H1 (cell line): Measurements from ENCODE around the gene CD81. TPM values are rescaled to one million over a fixed set of nuclear protein-coding genes. Genes with fewer than 3 reads are reported as not detected.

Experiments
- CTCF ChIA-PET: fragments of 300-600 bp; sonication (Branson Sonifier 250); formaldehyde crosslinking; loops from one replicate; lab custom pipeline; 2021; ENCODE audit not compliant: partially characterized antibody; lab: Charles Lee
- POLR2A ChIA-PET: fragments of 300-600 bp; sonication (Branson Sonifier 250); formaldehyde crosslinking; loops from one replicate; lab custom pipeline; 2021; ENCODE audit warnings: inconsistent platforms; ENCODE audit not compliant: partially characterized antibody; lab: Charles Lee
- DNase-seq, 2 experiments: peaks; one replicate each; pipeline versions ENCODE4 v3.0.0 to v3.0.0-alpha.2; 2010 to 2022; ENCODE audit warnings: low spot score in 2 of 2, low read depth in 1 of 2, mixed read lengths in 1 of 2
- FAIRE-seq: peaks from 2 replicates; lab custom pipeline; 2011; peaks lifted over from hg19 to GRCh38; lab: Jason Lieb, UNC
- H2AFZ ChIP-seq: 2 replicates; pipeline ENCODE4 v1.8.1; 2012; ENCODE audit warnings: low read length, inconsistent platforms
- H2AK5ac ChIP-seq: 2 replicates; pipeline ENCODE4 v1.6.1; 2013; ENCODE audit warnings: low read depth, low read length
- H2BK120ac ChIP-seq: replicated peaks from 2 replicates; pipeline ENCODE3; 2013; ENCODE audit warnings: low read depth, low read length, inconsistent platforms
- H2BK12ac ChIP-seq: 2 replicates; pipeline ENCODE4 v1.6.1; 2013; ENCODE audit warnings: low read depth, low read length
- H2BK15ac ChIP-seq: 2 replicates; pipeline ENCODE4 v1.6.1; 2013; ENCODE audit warnings: low read length
- H2BK20ac ChIP-seq: 2 replicates; pipeline ENCODE4 v1.6.1; 2013; ENCODE audit warnings: low read length
- H2BK5ac ChIP-seq: 2 replicates; pipeline ENCODE4 v1.6.1; 2013; ENCODE audit warnings: low read depth, low read length
- H3K14ac ChIP-seq: 2 replicates; pipeline ENCODE4 v1.6.1; 2013; ENCODE audit warnings: inconsistent platforms; ENCODE audit not compliant: insufficient read length
- H3K18ac ChIP-seq: 2 replicates; pipeline ENCODE4 v1.6.1; 2013; ENCODE audit warnings: low read length; ENCODE audit errors: extremely low read depth
- H3K23ac ChIP-seq: 2 replicates; pipeline ENCODE4 v1.6.1; 2013; ENCODE audit warnings: inconsistent platforms; ENCODE audit not compliant: insufficient read length
- H3K23me2 ChIP-seq: 2 replicates; pipeline ENCODE4 v1.6.1; 2013; ENCODE audit warnings: low read depth, low read length
- H3K27ac ChIP-seq: 2 replicates; pipeline ENCODE4 v1.6.1; 2011; ENCODE audit warnings: low read depth, low read length, inconsistent platforms
- H3K27me3 ChIP-seq, 4 experiments: replicated peaks in 1 of 4; 1 replicate in 1 of 4; 2 replicates in 3 of 4; pipeline versions ENCODE4 v1.6.1 to v1.8.1; 2011 to 2013; ENCODE audit warnings: low read length in 3 of 4, mild to moderate bottlenecking in 3 of 4, inconsistent platforms in 2 of 4, mixed read lengths in 2 of 4, moderate library complexity in 1 of 4; ENCODE audit not compliant: control insufficient read depth in 3 of 4, insufficient read depth in 3 of 4; ENCODE audit errors: extremely low read depth in 1 of 4
- H3K36me3 ChIP-seq, 4 experiments: 2 replicates each; pipeline versions ENCODE4 v1.6.1 to v1.8.1; 2011 to 2013; ENCODE audit warnings: mild to moderate bottlenecking in 4 of 4, low read length in 3 of 4, moderate library complexity in 2 of 4, control low read depth in 1 of 4, inconsistent platforms in 1 of 4; ENCODE audit not compliant: insufficient read depth in 4 of 4, control insufficient read depth in 2 of 4
- H3K4ac ChIP-seq: replicated peaks from 2 replicates; pipeline ENCODE3; 2013; ENCODE audit warnings: low read length, low read depth, mixed read lengths, inconsistent platforms; ENCODE audit not compliant: insufficient read length
- H3K4me1 ChIP-seq, 4 experiments: replicated peaks in 1 of 4; 1 replicate in 1 of 4; 2 replicates in 3 of 4; pipeline versions ENCODE4 v1.6.1 to v1.8.1; 2011 to 2013; ENCODE audit warnings: low read length in 3 of 4, inconsistent platforms in 2 of 4, mixed read lengths in 1 of 4; ENCODE audit not compliant: insufficient read depth in 4 of 4, control insufficient read depth in 3 of 4
- H3K4me2 ChIP-seq, 2 experiments: 2 replicates each; pipeline versions ENCODE4 v1.6.1 to v1.8.1; 2011 to 2013; ENCODE audit warnings: low read depth in 2 of 2, low read length in 2 of 2, control low read depth in 1 of 2, inconsistent platforms in 1 of 2, mild to moderate bottlenecking in 1 of 2; ENCODE audit not compliant: insufficient read depth in 1 of 2
- H3K4me3 ChIP-seq, 4 experiments: fragments of 200-600, 300-600 bp in 1 of 4; sonication (generic), shearing (Covaris generic), sonication (Bioruptor Twin) in 1 of 4; 2 replicates each; pipeline versions ENCODE4 v1.5.1 to v1.8.1; 2011 to 2016; ENCODE audit warnings: low read length in 4 of 4, low read depth in 3 of 4, control low read depth in 2 of 4, inconsistent platforms in 2 of 4, mild to moderate bottlenecking in 2 of 4, mixed read lengths in 1 of 4, moderate library complexity in 1 of 4; ENCODE audit not compliant: insufficient read depth in 2 of 4; ENCODE audit errors: extremely low read depth in 1 of 4
- H3K56ac ChIP-seq: replicated peaks from 2 replicates; pipeline ENCODE3; 2013; ENCODE audit warnings: low read depth, mild to moderate bottlenecking, mixed read lengths, low read length, inconsistent platforms; ENCODE audit not compliant: insufficient read length
- H3K79me1 ChIP-seq: 2 replicates; pipeline ENCODE4 v1.6.1; 2013; ENCODE audit warnings: low read depth, low read length, control low read depth
- H3K79me2 ChIP-seq, 2 experiments: 2 replicates each; pipeline versions ENCODE4 v1.6.1 to v1.8.1; 2012 to 2013; ENCODE audit warnings: low read length in 2 of 2, mild to moderate bottlenecking in 2 of 2, inconsistent platforms in 1 of 2; ENCODE audit not compliant: insufficient read depth in 2 of 2, control insufficient read depth in 1 of 2
- H3K9ac ChIP-seq, 4 experiments: replicated peaks in 1 of 4; 1 replicate in 1 of 4; 2 replicates in 3 of 4; pipeline versions ENCODE4 v1.6.1 to v1.8.1; 2011 to 2013; ENCODE audit warnings: low read depth in 3 of 4, low read length in 3 of 4, control low read depth in 2 of 4, mild to moderate bottlenecking in 2 of 4, moderate library complexity in 2 of 4, inconsistent platforms in 1 of 4; ENCODE audit errors: extremely low read depth in 1 of 4
- H3K9me3 ChIP-seq, 2 experiments: 2 replicates each; pipeline versions ENCODE4 v1.6.1 to v1.8.1; 2012 to 2013; ENCODE audit warnings: mild to moderate bottlenecking in 2 of 2, moderate library complexity in 2 of 2, control low read depth in 1 of 2, inconsistent platforms in 1 of 2, low read depth in 1 of 2, low read length in 1 of 2, mixed read lengths in 1 of 2; ENCODE audit not compliant: insufficient read depth in 2 of 2
- H4K20me1 ChIP-seq, 2 experiments: replicated peaks in 1 of 2; 2 replicates each; pipeline versions ENCODE3 to v1.8.1; 2011 to 2013; ENCODE audit warnings: inconsistent platforms in 2 of 2, low read length in 2 of 2, mild to moderate bottlenecking in 1 of 2; ENCODE audit not compliant: insufficient read depth in 2 of 2, control insufficient read depth in 1 of 2
- H4K5ac ChIP-seq: 2 replicates; pipeline ENCODE4 v1.6.1; 2013; ENCODE audit warnings: low read length, low read depth, mixed read lengths, inconsistent platforms; ENCODE audit not compliant: insufficient read length
- H4K8ac ChIP-seq: 2 replicates; pipeline ENCODE4 v1.8.0; 2013; ENCODE audit warnings: mild to moderate bottlenecking, moderate library complexity, low read length, inconsistent platforms; ENCODE audit not compliant: insufficient read depth; ENCODE audit errors: extremely low read depth
- H4K91ac ChIP-seq: replicated peaks from 2 replicates; pipeline ENCODE3; 2013; ENCODE audit warnings: low read length, mixed read lengths, inconsistent platforms; ENCODE audit not compliant: insufficient read length
- GABPA ChIP-seq: IDR thresholded peaks from 2 replicates; pipeline ENCODE4 v1.6.1; 2011; ENCODE audit warnings: mild to moderate bottlenecking, low read length, moderate library complexity, borderline replicate concordance; ENCODE audit not compliant: insufficient read depth
- KDM4A ChIP-seq: IDR thresholded peaks from one replicate; pipeline ENCODE4 v1.7.1; 2012; ENCODE audit warnings: low read depth, mild to moderate bottlenecking, moderate library complexity, low read length, inconsistent platforms; ENCODE audit not compliant: severe bottlenecking
- RBBP5 ChIP-seq: IDR thresholded peaks from 2 replicates; pipeline ENCODE4 v1.7.1; 2012; ENCODE audit warnings: low read depth, mild to moderate bottlenecking, inconsistent platforms, low read length, moderate library complexity, borderline replicate concordance
- SP4 ChIP-seq: IDR thresholded peaks from 2 replicates; pipeline ENCODE4 v1.6.1; 2012; ENCODE audit warnings: low read length, inconsistent platforms
- WGBS, 2 experiments: shearing (Covaris generic) in 1 of 2; methylation state at CpG; one replicate each; pipeline versions ENCODE4 v1.1.6 to v1.1.7; 2013 to 2015; ENCODE audit warnings: low lambda C conversion rate in 2 of 2, mixed read lengths in 2 of 2, inconsistent platforms in 1 of 2, low coverage in 1 of 2, missing lambda C conversion rate in 1 of 2; ENCODE audit not compliant: insufficient replicate concordance in 2 of 2, insufficient coverage in 1 of 2, insufficient read length in 1 of 2; ENCODE audit errors: extremely low coverage in 1 of 2, missing lambda C conversion rate in 1 of 2; 5-methylcytosine and 5-hydroxymethylcytosine counted together
- polyA plus RNA-seq, 7 experiments: library from polyadenylated mRNA; depleted of rRNA in 3 of 7; stranded (reverse) in 5 of 7; unstranded in 2 of 7; fragments of >200 nt in 5 of 7; fragments of 200-250 nt in 2 of 7; gene quantifications; 1 replicate in 5 of 7; 2 replicates in 1 of 7; 4 replicates in 1 of 7; pipeline versions ENCODE4 v1.2.1 to v1.2.3, GENCODE V29; 2011 to 2013; ENCODE audit warnings: missing spikeins in 2 of 7, mixed read lengths in 2 of 7
- total RNA-seq: library from RNA; stranded (reverse); fragmentation: NEBNext Ultra II Directional; extraction: Animal tissue kit (Norgen Biotek cat#: 25700); gene quantifications from 2 replicates; pipeline ENCODE4 v1.2.1, GENCODE V29; 2021

The CD81 gene
- total and polyA plus RNA-seq, 2 of the 8 experiments (the other 6 are each of a cell fraction or from before 2014, with no cell fraction given) = 238 to 309 TPM

DNA sequence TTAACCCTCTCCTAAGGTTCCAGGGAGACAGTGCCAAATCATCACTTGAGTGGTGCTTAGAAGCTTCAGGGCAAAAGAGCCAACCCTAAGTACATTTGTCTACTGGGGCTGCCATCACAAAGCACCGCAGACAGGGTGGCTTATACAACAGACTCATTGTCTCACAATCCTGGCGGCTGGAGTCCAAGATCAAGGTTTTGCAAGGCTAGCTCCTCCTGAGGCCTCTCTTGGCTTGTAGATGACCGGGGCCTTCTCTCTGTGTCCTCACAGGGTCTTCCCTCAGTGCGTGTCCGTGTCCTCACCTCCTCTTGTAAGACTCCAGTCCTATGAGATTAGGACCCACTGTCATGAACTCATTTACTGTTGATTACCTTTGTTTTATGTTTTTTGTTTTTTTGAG, 34.1 kb upstream of the CD81 start:
- Histone ChIP-seq H4K5ac (no peak overlapping the region), H2BK120ac (no peak overlapping the region), H2BK12ac (no peak overlapping the region), H3K79me2 (no peaks in the 10 kb centered on the region), H3K23ac (no peak overlapping the region), H3K9ac (no peak overlapping the region), H3K23me2 (no peaks in the 10 kb centered on the region), H3K56ac (no peak overlapping the region), H4K8ac (no peak overlapping the region), H3K79me1 (no peaks in the 10 kb centered on the region; the same call in 1 of the 2 replicates), H3K4me1 (peaks cover 0 to 2% (median under 1%) of the 10 kb centered on the region in 4 experiments; a peak in 3 of 7 replicates), H3K27me3 (no peaks in the 10 kb centered on the region), H3K14ac (no peak overlapping the region), H2AK5ac (no peak overlapping the region), H3K4ac (no peak overlapping the region), H4K20me1 (no peaks in the 10 kb centered on the region), H3K4me3 (no peak overlapping the region), H3K18ac (no peak overlapping the region), H3K9me3 (peaks cover 0 to 12% of the 10 kb centered on the region in 2 experiments; a peak in 2 of 4 replicates), H3K27ac (no peak overlapping the region), H2BK5ac (no peak overlapping the region), H2BK20ac (no peak overlapping the region), H3K4me2 (no peak overlapping the region), H2AFZ (no peak overlapping the region), H2BK15ac (no peak overlapping the region), H3K36me3 (no peaks in the 10 kb centered on the region), H4K91ac (no peak overlapping the region)
- FAIRE-seq (no peak), DNase-seq (no peak)
- WGBS, 2 experiments = 75% methylated on average over 5 of the region's 5 CpGs; no CpG with 5 or more reads in 1 of the 2 experiments
- CTCF ChIA-PET = interaction anchor here (1.5 to 1.8 kb wide), 2 partner anchors 25 to 76 kb away, joined by 3 to 5 read pairs; no protein-coding TSS in a partner anchor
- POLR2A ChIA-PET = interaction anchor here (1.5 to 1.8 kb wide), 2 partner anchors 35 to 39 kb away, joined by 5 to 7 read pairs; no protein-coding TSS in a partner anchor
- no peak for TF ChIP-seq GABPA
- no peak for TF ChIP-seq SP4
- TF ChIP-seq RBBP5 = no peak
- no peak for TF ChIP-seq KDM4A
